Measurements from ENCODE around the gene FOXM1.

Gene FOXM1

DNA sequence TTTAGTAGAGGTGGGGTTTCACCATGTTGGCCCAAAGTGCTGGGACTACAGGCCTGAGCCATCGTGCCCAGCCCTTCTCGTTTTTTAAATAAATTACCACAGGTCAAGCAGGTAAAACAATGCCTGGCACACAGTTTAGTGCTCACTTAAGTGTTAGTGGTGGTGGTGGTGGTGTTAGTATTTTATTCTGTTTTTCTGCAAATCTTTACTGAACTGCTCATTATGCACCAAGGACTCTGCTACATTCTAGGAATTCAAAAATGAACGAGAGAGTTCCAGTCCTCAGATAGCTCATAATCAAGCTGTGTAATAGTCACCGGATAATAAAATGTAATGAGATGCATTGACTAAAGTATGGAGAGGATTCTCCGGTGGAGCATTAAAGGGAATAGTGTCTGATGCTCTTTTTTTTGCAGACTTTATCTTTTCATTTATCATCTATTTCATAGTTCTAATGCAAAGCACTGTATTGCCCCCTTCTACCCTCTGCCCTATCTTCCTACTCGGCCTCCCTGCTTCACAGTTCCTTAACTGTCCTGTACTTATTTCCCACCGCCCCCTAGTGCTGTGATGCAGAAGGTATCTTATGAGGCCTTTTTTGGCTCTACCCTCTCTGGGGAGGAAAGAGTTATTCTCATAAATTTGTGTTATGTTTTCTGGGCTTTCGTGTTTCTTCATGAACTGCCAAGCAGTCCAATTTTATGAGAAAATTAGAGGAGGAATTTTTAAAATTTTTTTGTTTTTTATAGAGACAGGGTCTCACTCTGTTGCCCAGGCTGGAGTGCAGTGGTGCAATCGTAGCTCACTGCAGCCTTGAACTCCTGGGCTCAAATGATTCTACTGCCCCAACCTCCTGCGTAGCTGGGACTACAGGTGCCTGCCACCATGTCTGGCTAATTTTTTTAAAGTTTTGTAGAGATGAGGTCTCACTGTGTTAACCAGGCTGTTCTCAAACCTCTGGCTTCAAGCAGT is 63.5 kb downstream of the FOXM1 start:
- DNase-seq (ENCODE audit: low read depth, low spot score): peak; percentile 68
- H3K4me3 ChIP-seq (ENCODE audit: low read length): peak overlapping the region; percentile 91

DNA sequence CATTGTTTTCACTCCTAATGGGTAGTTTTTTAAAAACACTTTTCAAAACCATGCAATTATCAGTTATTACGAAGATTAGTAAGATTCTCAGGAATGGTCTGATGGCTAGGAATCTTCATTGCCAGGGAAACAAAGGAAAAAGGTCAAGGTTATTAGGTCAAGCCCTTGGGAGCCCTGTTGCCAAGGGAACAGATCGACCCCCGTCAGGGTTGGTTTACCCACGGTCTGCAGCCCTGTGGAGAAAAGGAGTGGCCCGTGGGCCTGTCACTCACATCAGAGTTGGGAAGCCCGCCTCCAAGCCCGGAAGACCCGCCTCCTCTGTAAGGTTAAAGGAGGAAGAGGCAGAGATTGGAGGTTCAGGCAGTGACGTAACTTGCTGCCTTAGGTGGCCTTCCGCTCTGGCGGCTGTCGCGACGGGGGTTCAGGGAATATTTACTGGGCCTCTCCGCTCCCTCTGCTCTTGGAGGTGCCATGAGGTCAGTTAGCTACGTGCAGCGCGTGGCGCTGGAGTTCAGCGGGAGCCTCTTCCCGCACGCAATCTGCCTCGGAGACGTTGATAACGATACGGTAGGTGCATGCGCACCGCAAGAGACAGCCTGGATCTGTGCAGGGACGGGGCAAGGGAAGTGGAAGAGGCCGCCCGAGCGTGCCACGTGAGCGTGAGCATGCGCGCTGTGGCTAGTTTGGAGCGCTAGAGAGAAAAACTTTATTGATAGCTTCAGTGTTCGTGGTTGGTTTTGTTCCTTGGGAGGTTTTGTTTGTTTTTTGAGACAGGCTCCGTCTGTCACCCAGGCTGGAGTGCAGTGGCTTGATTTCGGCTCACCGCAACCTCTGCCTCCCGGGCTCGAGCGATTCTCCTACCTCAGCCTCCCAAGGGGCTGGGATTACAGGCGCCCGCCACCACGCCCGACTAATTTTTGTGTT is 64.4 kb downstream of the FOXM1 start, which contains the start of gene ITFG2:
TSS of gene ITFG2 (plus strand) at position 379 of the 924 bp plus-strand sequence. CDS start at position 472, 93 bp downstream.
- peak; percentile 98 for DNase-seq (ENCODE audit: low read depth, low spot score)
- peak within 1 kb of the TSS; percentile 91 for H3K4me3 ChIP-seq (ENCODE audit: low read length)

DNA sequence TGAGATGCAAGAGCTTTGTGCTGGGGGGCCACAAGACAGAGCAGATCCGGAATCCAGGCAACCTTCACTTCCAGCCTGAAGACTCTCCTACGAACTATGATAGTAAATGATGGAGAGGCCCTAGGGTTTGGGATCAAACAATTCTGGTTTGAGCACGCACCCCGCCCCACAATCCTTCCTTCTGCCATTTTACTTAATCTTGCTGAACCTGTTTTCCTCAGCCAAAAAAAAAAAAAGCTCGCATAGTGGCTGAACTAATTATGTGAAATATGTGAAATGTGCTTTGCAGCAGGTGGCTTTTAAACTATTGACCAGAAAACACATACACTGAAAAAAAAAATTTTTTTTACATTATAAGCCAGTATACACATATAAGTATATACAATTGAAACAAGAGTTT is 65.2 kb downstream of the FOXM1 start:
- H3K4me3 ChIP-seq (ENCODE audit: low read length): peak overlapping the region; percentile 91
- no peak for DNase-seq (ENCODE audit: low read depth, low spot score)
